Activated CD4-positive, alpha-beta memory T cell treated with anti-CD3 and anti-CD28 coated beads for 36 hours (primary cell): ENCODE measurements around the gene ANO4. TPM values are rescaled to one million over a fixed set of nuclear protein-coding genes. Genes with fewer than 3 reads are reported as not detected.
"Not testable (repeated sequence)": the region's sequence is repeated elsewhere in the genome, so short reads cannot be mapped to it uniquely, and the experiment has no call there.

Experiments
- CTCF ChIA-PET: fragments of 350-600 bp; sonication (Branson Sonifier 250); formaldehyde crosslinking; loops from one replicate; lab custom pipeline; 2021; ENCODE audit warnings: antibody characterized with exemption, inconsistent platforms; lab: Charles Lee
- POLR2A ChIA-PET: fragments of 350-600 bp; sonication (Branson Sonifier 250); formaldehyde crosslinking; loops from one replicate; lab custom pipeline; 2021; ENCODE audit warnings: antibody characterized with exemption; lab: Charles Lee
- DNase-seq: peaks from one replicate; pipeline ENCODE4 v3.0.0-alpha.2; 2020
- H3K27ac Mint-ChIP-seq: one replicate; pipeline ENCODE4 v1.8.0; 2021; ENCODE audit warnings: mixed read lengths
- H3K27me3 Mint-ChIP-seq: one replicate; pipeline ENCODE4 v1.8.0; 2021; ENCODE audit warnings: mixed read lengths
- H3K36me3 Mint-ChIP-seq: one replicate; pipeline ENCODE4 v1.8.0; 2021; ENCODE audit warnings: mixed read lengths
- H3K4me1 Mint-ChIP-seq: one replicate; pipeline ENCODE4 v1.8.0; 2021; ENCODE audit warnings: low read depth, mixed read lengths
- H3K4me3 Mint-ChIP-seq: one replicate; pipeline ENCODE4 v1.8.0; 2021; ENCODE audit warnings: mild to moderate bottlenecking, mixed read lengths
- H3K9me3 Mint-ChIP-seq: one replicate; pipeline ENCODE4 v1.8.0; 2021; ENCODE audit warnings: mixed read lengths
- intact Hi-C: fragments of 100-400 bp; cut with micrococcal nuclease; formaldehyde crosslinking; loops from one replicate; pipeline ENCODE4 v1.15.1; 2023
- total RNA-seq, 2 experiments: library from RNA; stranded (reverse); gene quantifications; one replicate each; pipeline ENCODE4 v1.2.3, GENCODE V29; 2021

Gene ANO4
- total RNA-seq, 2 experiments from 2014 or later, result not detected

DNA sequence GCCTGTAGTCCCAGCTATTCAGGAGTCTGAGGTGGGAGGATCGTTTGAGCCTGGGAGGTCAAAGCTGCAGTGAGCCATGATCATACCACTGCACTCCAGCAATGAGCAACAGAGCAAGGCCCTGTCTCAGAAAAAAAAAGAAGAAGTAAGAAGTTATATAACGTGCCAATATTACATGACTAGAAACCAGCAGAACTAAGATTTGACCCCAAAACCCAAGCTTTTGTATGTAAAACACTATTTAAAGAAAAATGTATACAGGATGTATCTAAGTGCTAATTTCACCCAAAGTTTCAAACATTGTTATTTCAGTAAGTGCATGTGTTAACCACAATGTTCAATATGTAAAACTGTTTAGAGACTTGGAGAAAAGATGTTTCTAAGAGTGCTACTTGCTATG lies 320.8 kb downstream of the ANO4 start:
- CTCF ChIA-PET, result no interaction called here
- intact Hi-C loops, result no loop called here
- Mint-ChIP-seq H3K4me1 (no peaks in the 10 kb centered on the region), H3K27me3 (no peaks in the 10 kb centered on the region), H3K27ac (no peak overlapping the region), H3K4me3 (no peak overlapping the region), H3K9me3 (peaks cover 2% of the 10 kb centered on the region), H3K36me3 (no peaks in the 10 kb centered on the region)
- no peak for DNase-seq
- POLR2A ChIA-PET, result no interaction called here

GRCh38 chr12:101116911-101117310 lies 322.3 kb downstream of the ANO4 start:
- H3K4me3 Mint-ChIP-seq, result no peak overlapping the region
- H3K4me1 Mint-ChIP-seq, result no peaks in the 10 kb centered on the region
- H3K9me3 Mint-ChIP-seq, result peaks cover 2% of the 10 kb centered on the region
- POLR2A ChIA-PET, result no interaction called here
- CTCF ChIA-PET, result no interaction called here
- H3K27ac Mint-ChIP-seq, result no peak overlapping the region
- intact Hi-C loops, result no loop called here
- H3K27me3 Mint-ChIP-seq, result no peaks in the 10 kb centered on the region
- no peak for DNase-seq
- H3K36me3 Mint-ChIP-seq, result no peaks in the 10 kb centered on the region

DNA sequence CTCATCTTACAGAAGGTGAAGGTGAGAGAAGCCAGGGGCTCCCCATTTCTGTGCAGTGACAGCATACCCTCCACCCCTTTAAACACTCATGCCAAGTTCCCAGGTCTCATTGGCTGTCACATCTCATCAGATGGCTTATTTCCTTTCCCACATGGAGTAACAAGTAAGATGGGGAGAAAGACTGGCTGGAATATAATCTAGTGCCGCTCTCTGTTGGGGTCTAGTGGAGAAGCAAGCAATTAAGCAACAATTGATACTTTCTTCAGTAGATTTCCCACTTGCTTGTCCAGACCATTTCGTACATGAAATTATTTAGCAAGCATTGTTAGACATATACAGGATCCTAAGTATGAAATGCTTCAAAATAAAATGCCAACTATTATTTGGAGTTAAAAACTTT lies 323.3 kb downstream of the ANO4 start:
- no peaks in the 10 kb centered on the region for H3K27me3 Mint-ChIP-seq
- no peak overlapping the region for H3K27ac Mint-ChIP-seq
- POLR2A ChIA-PET, result no interaction called here
- intact Hi-C loops, result no loop called here
- CTCF ChIA-PET, result no interaction called here
- H3K36me3 Mint-ChIP-seq, result no peaks in the 10 kb centered on the region
- peaks cover 2% of the 10 kb centered on the region for H3K9me3 Mint-ChIP-seq
- DNase-seq, result no peak
- H3K4me3 Mint-ChIP-seq, result no peak overlapping the region
- H3K4me1 Mint-ChIP-seq, result no peaks in the 10 kb centered on the region

DNA sequence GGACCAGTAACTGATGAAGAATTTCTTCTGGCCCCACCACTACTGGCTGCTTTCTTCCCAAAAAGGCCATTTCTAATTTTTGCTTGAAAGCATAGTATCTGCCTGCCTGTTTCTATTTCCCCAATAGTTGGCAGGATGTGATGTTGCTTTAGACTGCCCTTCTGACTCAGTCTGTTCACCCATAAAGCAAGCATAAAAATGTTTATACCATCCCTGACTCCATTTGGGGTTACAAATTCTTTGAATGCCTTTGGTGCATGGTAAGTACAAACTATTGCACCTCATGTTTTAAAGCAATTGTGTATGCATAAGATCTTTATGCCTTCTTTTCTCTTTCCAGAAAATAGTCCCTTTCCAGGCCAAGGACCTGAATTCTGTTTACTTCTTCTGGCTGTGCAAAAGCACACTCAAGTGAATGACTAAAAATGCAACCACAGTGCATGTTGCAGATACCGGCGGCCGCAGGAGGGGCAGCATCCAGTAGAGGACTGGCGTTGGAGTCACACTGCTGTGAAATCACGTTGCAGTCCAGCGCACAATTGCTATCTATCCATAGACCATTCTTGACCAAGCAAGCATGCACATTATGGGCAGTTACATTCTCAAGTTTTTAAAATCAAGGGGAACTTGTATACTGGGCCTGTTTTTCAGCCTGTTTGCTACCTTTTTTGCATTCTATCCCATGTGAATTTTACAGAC lies 333.1 kb downstream of the ANO4 start:
- no peak for DNase-seq
- Mint-ChIP-seq H3K27ac (no peak overlapping the region), H3K36me3 (no peaks in the 10 kb centered on the region), H3K4me1 (no peaks in the 10 kb centered on the region), H3K27me3 (peaks cover 2% of the 10 kb centered on the region), H3K4me3 (no peak overlapping the region), H3K9me3 (no peaks in the 10 kb centered on the region)
- intact Hi-C loops, result no loop called here
- ChIA-PET CTCF (no interaction called here), POLR2A (no interaction called here)

DNA sequence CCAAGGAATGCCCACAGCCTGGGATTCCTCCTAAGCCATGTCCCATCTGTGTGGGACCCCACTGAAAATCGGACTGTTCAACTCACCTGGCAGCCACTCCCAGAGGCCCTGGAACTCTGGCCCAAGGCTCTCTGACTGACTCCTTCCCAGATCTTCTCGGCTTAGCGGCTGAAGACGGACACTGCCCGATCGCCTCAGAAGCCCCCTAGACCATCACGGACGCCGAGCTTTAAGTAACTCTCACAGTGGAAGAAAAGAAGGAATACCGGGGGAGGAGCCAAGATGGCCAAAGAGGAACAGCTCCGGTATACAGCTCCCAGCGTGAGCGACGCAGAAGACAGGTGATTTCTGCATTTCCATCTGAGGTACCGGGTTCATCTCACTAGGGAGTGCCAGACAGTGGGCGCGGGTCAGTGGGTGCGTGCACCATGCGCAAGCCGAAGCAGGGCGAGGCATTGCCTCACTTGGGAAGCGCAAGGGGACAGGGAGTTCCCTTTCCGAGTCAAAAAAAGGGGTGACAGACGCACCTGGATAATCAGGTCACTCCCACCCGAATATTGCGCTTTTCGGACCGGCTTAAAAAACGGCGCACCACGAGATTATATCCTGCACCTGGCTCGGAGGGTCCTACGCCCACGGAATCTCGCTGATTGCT lies 351.3 kb downstream of the ANO4 start:
- H3K27me3 Mint-ChIP-seq, H3K9me3 Mint-ChIP-seq, H3K4me1 Mint-ChIP-seq, intact Hi-C loops, CTCF ChIA-PET, H3K27ac Mint-ChIP-seq, POLR2A ChIA-PET, H3K36me3 Mint-ChIP-seq, H3K4me3 Mint-ChIP-seq, DNase-seq: not testable (repeated sequence)

DNA sequence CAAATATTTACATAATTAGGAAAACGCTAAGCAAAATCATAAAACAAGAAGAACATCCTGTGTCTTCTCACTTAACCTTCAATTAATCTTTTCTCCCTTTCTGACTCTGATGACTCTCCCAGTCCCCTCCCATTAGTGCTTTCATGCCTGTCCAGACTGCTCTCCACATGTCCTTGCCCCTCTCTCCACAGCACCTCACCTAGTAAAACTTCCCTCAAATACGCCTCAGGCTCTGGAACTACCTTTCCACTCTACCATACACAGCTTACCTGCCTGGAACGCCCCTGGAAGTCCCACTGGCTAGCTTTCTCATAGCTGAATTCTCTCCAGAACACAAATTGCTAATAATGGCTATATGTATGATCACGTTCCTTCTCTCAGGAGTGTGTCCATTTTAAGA lies 370.7 kb downstream of the ANO4 start:
- CTCF ChIA-PET, result no interaction called here

DNA sequence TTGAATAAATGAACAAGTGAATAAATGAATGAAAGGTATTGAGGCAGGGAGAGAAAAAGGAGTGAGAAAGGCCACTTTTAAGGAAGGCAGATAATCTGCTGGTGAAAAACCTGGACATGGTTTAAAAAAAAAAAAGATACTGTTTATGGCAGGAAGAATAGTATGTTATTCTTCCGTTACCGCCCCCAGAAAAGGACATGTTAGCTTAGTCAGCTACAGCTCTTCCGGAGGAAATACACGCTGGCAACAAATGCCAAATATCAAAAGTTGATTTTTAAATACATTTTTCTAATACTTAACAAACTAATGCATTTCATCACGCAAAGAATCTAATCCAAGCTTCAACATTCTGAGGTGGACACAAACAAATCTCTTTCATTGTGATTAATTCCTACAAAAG lies 372.3 kb downstream of the ANO4 start:
- H3K4me3 Mint-ChIP-seq, result no peak overlapping the region
- DNase-seq, result no peak
- CTCF ChIA-PET, result no interaction called here
- POLR2A ChIA-PET, result no interaction called here
- no peaks in the 10 kb centered on the region for H3K36me3 Mint-ChIP-seq
- H3K4me1 Mint-ChIP-seq, result no peaks in the 10 kb centered on the region
- H3K27ac Mint-ChIP-seq, result no peak overlapping the region
- peaks cover 2% of the 10 kb centered on the region for H3K27me3 Mint-ChIP-seq
- H3K9me3 Mint-ChIP-seq, result no peaks in the 10 kb centered on the region
- intact Hi-C loops, result no loop called here

More for the DNA sequence above, 370.7 kb downstream of the ANO4 start:
- H3K27me3 Mint-ChIP-seq, result no peaks in the 10 kb centered on the region
- H3K27ac Mint-ChIP-seq, result no peak overlapping the region
- intact Hi-C loops, result no loop called here
- H3K36me3 Mint-ChIP-seq, result no peaks in the 10 kb centered on the region
- POLR2A ChIA-PET, result no interaction called here
- H3K4me3 Mint-ChIP-seq, result no peak overlapping the region
- no peaks in the 10 kb centered on the region for H3K9me3 Mint-ChIP-seq
- DNase-seq, result no peak
- no peaks in the 10 kb centered on the region for H3K4me1 Mint-ChIP-seq

DNA sequence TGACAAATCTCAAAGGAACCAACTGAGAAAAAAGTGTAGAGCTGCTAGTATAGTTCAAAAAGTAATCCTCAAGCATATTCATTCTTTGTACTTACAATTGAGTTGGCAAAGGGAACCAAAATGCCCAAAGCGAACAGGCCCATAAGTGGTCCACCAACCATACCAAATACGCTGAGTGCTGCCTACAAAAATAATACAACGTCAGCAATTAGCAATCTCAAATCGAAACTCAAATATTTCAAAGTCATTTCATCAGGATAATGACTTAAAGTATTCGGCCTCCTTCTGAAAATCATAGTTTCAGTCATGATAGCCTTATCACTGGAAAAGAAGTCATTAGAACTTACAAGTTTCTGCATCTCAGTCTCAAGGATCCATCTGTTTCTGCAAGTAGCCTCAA lies 373.4 kb downstream of the ANO4 start:
- H3K27ac Mint-ChIP-seq, result no peak overlapping the region
- H3K4me1 Mint-ChIP-seq, result no peaks in the 10 kb centered on the region
- CTCF ChIA-PET, result no interaction called here

DNA sequence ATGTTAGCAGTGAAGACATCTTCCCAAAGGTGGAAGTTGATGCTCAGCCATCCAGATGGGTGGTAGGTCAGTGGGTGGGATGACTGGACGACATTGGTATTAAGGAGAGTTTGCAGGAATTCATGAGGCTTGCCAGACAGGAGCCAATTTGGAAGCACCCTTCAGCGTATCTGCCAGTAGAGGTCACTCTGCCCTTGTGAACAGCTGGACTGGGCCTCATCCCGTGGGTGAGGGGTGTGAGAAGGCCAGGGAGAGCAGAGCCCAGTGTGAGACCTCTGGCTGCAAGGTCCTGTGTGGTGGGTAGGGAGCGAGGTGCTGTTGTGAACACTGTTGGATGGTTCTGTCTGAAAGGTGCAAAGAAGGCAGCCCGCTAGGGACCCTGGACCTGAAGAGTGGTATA lies 377.7 kb downstream of the ANO4 start:
- ChIA-PET POLR2A (no interaction called here), CTCF (no interaction called here)
- no peak for DNase-seq
- peaks cover 6% of the 10 kb centered on the region for H3K9me3 Mint-ChIP-seq
- H3K27me3 Mint-ChIP-seq, result peaks cover 3% of the 10 kb centered on the region
- no peaks in the 10 kb centered on the region for H3K36me3 Mint-ChIP-seq
- no peak overlapping the region for H3K4me3 Mint-ChIP-seq
- no peak overlapping the region for H3K27ac Mint-ChIP-seq
- intact Hi-C loops, result no loop called here
- H3K4me1 Mint-ChIP-seq, result no peaks in the 10 kb centered on the region

More for the DNA sequence above, 373.4 kb downstream of the ANO4 start:
- Mint-ChIP-seq H3K36me3 (no peaks in the 10 kb centered on the region), H3K4me3 (no peak overlapping the region), H3K27me3 (peaks cover 2% of the 10 kb centered on the region), H3K9me3 (no peaks in the 10 kb centered on the region)
- intact Hi-C loops, result no loop called here
- POLR2A ChIA-PET, result no interaction called here
- no peak for DNase-seq

GRCh38 chr12:101173197-101173749 lies 378.7 kb downstream of the ANO4 start:
- ChIA-PET POLR2A (no interaction called here), CTCF (no interaction called here)
- Mint-ChIP-seq H3K36me3 (no peaks in the 10 kb centered on the region), H3K9me3 (peaks cover 6% of the 10 kb centered on the region), H3K27ac (no peak overlapping the region), H3K4me3 (no peak overlapping the region), H3K27me3 (peaks cover 3% of the 10 kb centered on the region), H3K4me1 (no peaks in the 10 kb centered on the region)
- no peak for DNase-seq
- intact Hi-C loops, result no loop called here

DNA sequence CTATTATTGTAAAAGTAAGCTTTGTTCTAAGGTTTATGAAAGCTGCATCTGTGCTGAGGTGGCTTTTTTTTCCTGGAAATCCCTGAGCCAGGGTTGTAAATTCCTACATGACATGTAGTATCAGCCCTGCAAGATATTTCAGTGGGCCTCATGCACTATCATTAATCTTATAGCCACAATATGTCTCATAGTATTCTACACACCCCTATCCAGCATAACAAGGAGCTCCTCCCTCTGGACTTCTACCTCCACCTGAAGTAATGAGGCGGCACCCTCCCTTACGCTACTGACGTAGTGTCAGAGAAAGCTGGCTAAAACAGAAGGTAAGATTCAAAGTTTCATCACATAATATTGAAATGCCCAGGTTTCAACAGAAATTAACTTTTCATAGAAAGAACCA lies 380.0 kb downstream of the ANO4 start:
- H3K27me3 Mint-ChIP-seq, result peaks cover 3% of the 10 kb centered on the region
- H3K27ac Mint-ChIP-seq, result no peak overlapping the region
- ChIA-PET POLR2A (interaction anchor here (0.6 kb wide), 1 partner anchor 102 kb away, joined by 3 read pairs; no protein-coding TSS in a partner anchor), CTCF (no interaction called here)
- no peak for DNase-seq
- no peaks in the 10 kb centered on the region for H3K4me1 Mint-ChIP-seq
- H3K9me3 Mint-ChIP-seq, result peaks cover 6% of the 10 kb centered on the region
- H3K4me3 Mint-ChIP-seq, result no peak overlapping the region
- intact Hi-C loops, result no loop called here
- no peaks in the 10 kb centered on the region for H3K36me3 Mint-ChIP-seq
